Measurements from ENCODE around the gene THNSL1.

DNA sequence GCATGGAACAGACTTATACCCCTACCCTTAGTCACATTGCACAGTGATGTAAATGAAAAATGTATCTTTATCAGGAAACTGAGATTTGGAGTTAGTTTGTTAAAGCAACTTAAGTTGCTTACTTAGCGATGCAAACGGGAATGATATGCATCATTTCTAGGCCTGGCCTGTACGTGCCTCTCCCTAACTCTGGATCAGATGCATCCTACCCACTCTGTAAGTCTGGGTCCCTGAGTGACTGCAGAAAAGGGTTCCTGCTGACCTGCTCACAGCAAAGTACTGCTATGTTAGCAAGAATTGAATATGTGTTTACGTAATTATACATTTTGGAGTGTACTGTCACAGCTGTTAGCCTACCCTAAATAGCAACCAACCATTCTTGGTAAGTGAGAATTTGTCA lies 33.3 kb upstream of the THNSL1 start:
- no peak for TF ChIP-seq CREB1 (IDR thresholded peaks at IDR 0.05; ENCODE audit: low read depth)
- TF ChIP-seq FOXM1 (IDR thresholded peaks at IDR 0.05; ENCODE audit: borderline replicate concordance, low read depth) = no peak
- TF ChIP-seq ZBTB7A (IDR thresholded peaks at IDR 0.05; ENCODE audit: low read depth) = no peak
- no peak for TF ChIP-seq EP300 (IDR thresholded peaks at IDR 0.05; ENCODE audit: borderline replicate concordance)
- TF ChIP-seq, protein P1, sequence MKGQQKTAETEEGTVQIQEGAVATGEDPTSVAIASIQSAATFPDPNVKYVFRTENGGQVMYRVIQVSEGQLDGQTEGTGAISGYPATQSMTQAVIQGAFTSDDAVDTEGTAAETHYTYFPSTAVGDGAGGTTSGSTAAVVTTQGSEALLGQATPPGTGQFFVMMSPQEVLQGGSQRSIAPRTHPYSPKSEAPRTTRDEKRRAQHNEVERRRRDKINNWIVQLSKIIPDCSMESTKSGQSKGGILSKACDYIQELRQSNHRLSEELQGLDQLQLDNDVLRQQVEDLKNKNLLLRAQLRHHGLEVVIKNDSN (IDR thresholded peaks at IDR 0.05) = no peak
- no peak for TF ChIP-seq RAD21 (IDR thresholded peaks at IDR 0.05; ENCODE audit: low read depth)
- no peak for TF ChIP-seq YY1 (IDR thresholded peaks at IDR 0.05; ENCODE audit: low read depth)
- TF ChIP-seq TEAD4 (IDR thresholded peaks at IDR 0.05) = no peak
- TF ChIP-seq, protein P2, sequence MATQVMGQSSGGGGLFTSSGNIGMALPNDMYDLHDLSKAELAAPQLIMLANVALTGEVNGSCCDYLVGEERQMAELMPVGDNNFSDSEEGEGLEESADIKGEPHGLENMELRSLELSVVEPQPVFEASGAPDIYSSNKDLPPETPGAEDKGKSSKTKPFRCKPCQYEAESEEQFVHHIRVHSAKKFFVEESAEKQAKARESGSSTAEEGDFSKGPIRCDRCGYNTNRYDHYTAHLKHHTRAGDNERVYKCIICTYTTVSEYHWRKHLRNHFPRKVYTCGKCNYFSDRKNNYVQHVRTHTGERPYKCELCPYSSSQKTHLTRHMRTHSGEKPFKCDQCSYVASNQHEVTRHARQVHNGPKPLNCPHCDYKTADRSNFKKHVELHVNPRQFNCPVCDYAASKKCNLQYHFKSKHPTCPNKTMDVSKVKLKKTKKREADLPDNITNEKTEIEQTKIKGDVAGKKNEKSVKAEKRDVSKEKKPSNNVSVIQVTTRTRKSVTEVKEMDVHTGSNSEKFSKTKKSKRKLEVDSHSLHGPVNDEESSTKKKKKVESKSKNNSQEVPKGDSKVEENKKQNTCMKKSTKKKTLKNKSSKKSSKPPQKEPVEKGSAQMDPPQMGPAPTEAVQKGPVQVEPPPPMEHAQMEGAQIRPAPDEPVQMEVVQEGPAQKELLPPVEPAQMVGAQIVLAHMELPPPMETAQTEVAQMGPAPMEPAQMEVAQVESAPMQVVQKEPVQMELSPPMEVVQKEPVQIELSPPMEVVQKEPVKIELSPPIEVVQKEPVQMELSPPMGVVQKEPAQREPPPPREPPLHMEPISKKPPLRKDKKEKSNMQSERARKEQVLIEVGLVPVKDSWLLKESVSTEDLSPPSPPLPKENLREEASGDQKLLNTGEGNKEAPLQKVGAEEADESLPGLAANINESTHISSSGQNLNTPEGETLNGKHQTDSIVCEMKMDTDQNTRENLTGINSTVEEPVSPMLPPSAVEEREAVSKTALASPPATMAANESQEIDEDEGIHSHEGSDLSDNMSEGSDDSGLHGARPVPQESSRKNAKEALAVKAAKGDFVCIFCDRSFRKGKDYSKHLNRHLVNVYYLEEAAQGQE (IDR thresholded peaks at IDR 0.05; ENCODE audit: low read depth) = no peak
- TF ChIP-seq TCF12 (IDR thresholded peaks at IDR 0.05; ENCODE audit: low read depth) = no peak
- TF ChIP-seq, protein P3, sequence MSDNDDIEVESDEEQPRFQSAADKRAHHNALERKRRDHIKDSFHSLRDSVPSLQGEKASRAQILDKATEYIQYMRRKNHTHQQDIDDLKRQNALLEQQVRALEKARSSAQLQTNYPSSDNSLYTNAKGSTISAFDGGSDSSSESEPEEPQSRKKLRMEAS (IDR thresholded peaks at IDR 0.05) = no peak
- no peak for TF ChIP-seq CEBPB (IDR thresholded peaks at IDR 0.05)
- no peak for TF ChIP-seq EGR1 (IDR thresholded peaks at IDR 0.05)
